GM23338 (cell line): Measurements from ENCODE around the gene NHEJ1. TPM values are rescaled to one million over a fixed set of nuclear protein-coding genes. Genes with fewer than 3 reads are reported as not detected.

ENCODE experiments used
- ATAC-seq: fragments of 200-7000 bp; cut with Tn5 transposase; 3 replicates; pipeline ENCODE4 v1.9.1; 2020
- DNase-seq: peaks from one replicate; pipeline ENCODE4 v3.0.0-alpha.2; 2015; ENCODE audit warnings: low spot score
- H2AFZ ChIP-seq: fragments of 200-600 bp; sonication (generic); 2 replicates; pipeline ENCODE4 v1.8.0; 2016; ENCODE audit warnings: antibody characterized with exemption, mild to moderate bottlenecking, moderate library complexity
- H3F3A ChIP-seq: fragments of 200-600 bp; sonication (generic); replicated peaks from 2 replicates; pipeline ENCODE4 v1.8.0; 2017; ENCODE audit warnings: antibody characterized with exemption, mixed run types, low read depth
- H3K27ac ChIP-seq: fragments of 200-600 bp; sonication (generic); 2 replicates; pipeline ENCODE4 v1.6.1; 2016; ENCODE audit warnings: low read depth
- H3K27me3 ChIP-seq: fragments of 200-600 bp; sonication (generic); 2 replicates; pipeline ENCODE4 v1.8.0; 2016; ENCODE audit warnings: mild to moderate bottlenecking, mixed run types, moderate library complexity; ENCODE audit not compliant: insufficient read depth
- H3K36me3 ChIP-seq: fragments of 200-600 bp; sonication (generic); 2 replicates; pipeline ENCODE4 v1.8.0; 2016; ENCODE audit warnings: mild to moderate bottlenecking; ENCODE audit not compliant: insufficient read depth
- H3K4me1 ChIP-seq: fragments of 200-600 bp; sonication (generic); 2 replicates; pipeline ENCODE4 v1.8.0; 2016; ENCODE audit warnings: mild to moderate bottlenecking, moderate library complexity; ENCODE audit not compliant: insufficient read depth
- H3K4me2 ChIP-seq: fragments of 200-600 bp; sonication (generic); 2 replicates; pipeline ENCODE4 v1.7.1; 2017; ENCODE audit warnings: mixed run types
- H3K4me3 ChIP-seq: fragments of 200-600 bp; sonication (generic); 2 replicates; pipeline ENCODE4 v1.6.1; 2016; ENCODE audit warnings: mixed run types
- H3K79me2 ChIP-seq: fragments of 200-600 bp; sonication (generic); replicated peaks from 2 replicates; pipeline ENCODE4 v1.8.0; 2017; ENCODE audit warnings: mild to moderate bottlenecking; ENCODE audit not compliant: insufficient read depth
- H3K9me2 ChIP-seq: fragments of 200-600 bp; sonication (generic); 2 replicates; pipeline ENCODE4 v1.8.0; 2017; ENCODE audit not compliant: insufficient read depth
- H4K20me1 ChIP-seq: fragments of 200-600 bp; sonication (generic); replicated peaks from 2 replicates; pipeline ENCODE4 v1.8.0; 2017; ENCODE audit warnings: mild to moderate bottlenecking; ENCODE audit not compliant: insufficient read depth
- H3K27ac Mint-ChIP-seq: 2 replicates; pipeline ENCODE4 v1.8.0; 2020; ENCODE audit warnings: inconsistent platforms, mild to moderate bottlenecking, moderate library complexity, mixed read lengths
- H3K27me3 Mint-ChIP-seq: 3 replicates; pipeline ENCODE4 v1.8.0; 2022; ENCODE audit warnings: low read depth, mild to moderate bottlenecking, moderate library complexity, mixed read lengths, inconsistent platforms; ENCODE audit not compliant: insufficient read depth, poor library complexity
- H3K36me3 Mint-ChIP-seq: 3 replicates; pipeline ENCODE4 v1.8.0; 2021; ENCODE audit warnings: low read depth, mild to moderate bottlenecking, inconsistent platforms, moderate library complexity, mixed read lengths
- H3K4me1 Mint-ChIP-seq: 3 replicates; pipeline ENCODE4 v1.8.0; 2020; ENCODE audit warnings: mild to moderate bottlenecking, inconsistent platforms, mixed read lengths
- H3K4me3 Mint-ChIP-seq: 3 replicates; pipeline ENCODE4 v1.8.0; 2021; ENCODE audit warnings: moderate library complexity, mild to moderate bottlenecking, inconsistent platforms, mixed read lengths
- H3K9me3 Mint-ChIP-seq: 3 replicates; pipeline ENCODE4 v1.8.0; 2020; ENCODE audit warnings: moderate library complexity, mild to moderate bottlenecking, inconsistent platforms, mixed read lengths
- CREB1 ChIP-seq: fragments of 250-450 bp; sonication (Bioruptor Pico); IDR thresholded peaks from 2 replicates; pipeline ENCODE4 v1.5.0; 2020; ENCODE audit warnings: low read depth, mild to moderate bottlenecking, moderate library complexity
- CTCF ChIP-seq, 2 experiments: fragments of 200-600 bp in 1 of 2; sonication (generic) in 1 of 2; conservative IDR thresholded peaks; 2 replicates each; pipeline versions ENCODE4 v1.5.1 to v1.6.1; 2016 to 2017; ENCODE audit warnings: antibody characterized with exemption in 2 of 2, low read depth in 2 of 2, mild to moderate bottlenecking in 2 of 2, moderate library complexity in 1 of 2
- ETS1 ChIP-seq: IDR thresholded peaks from 2 replicates; pipeline ENCODE4 v1.6.1; 2016; ENCODE audit warnings: antibody characterized with exemption
- EZH2 ChIP-seq: fragments of 200-600 bp; sonication (generic); IDR thresholded peaks from one replicate; pipeline ENCODE4 v1.8.0; 2017; ENCODE audit warnings: antibody characterized with exemption, mild to moderate bottlenecking, low read depth; ENCODE audit not compliant: unreplicated experiment
- EZH2phosphoT487 ChIP-seq: fragments of 200-600 bp; sonication (generic); IDR thresholded peaks from one replicate; pipeline ENCODE4 v1.8.1; 2018; ENCODE audit warnings: antibody characterized with exemption; ENCODE audit not compliant: unreplicated experiment
- JUNB ChIP-seq: IDR thresholded peaks from one replicate; pipeline ENCODE4 v1.6.1; 2016; ENCODE audit warnings: antibody characterized with exemption; ENCODE audit not compliant: unreplicated experiment
- NANOG ChIP-seq: IDR thresholded peaks from 2 replicates; pipeline ENCODE4 v1.6.1; 2016; ENCODE audit warnings: antibody characterized with exemption, borderline replicate concordance
- POLR2AphosphoS5 ChIP-seq: IDR thresholded peaks from 2 replicates; pipeline ENCODE4 v1.6.1; 2016; ENCODE audit warnings: antibody characterized with exemption, low read depth
- STAT1 ChIP-seq: IDR thresholded peaks from one replicate; pipeline ENCODE4 v1.6.1; 2016; ENCODE audit warnings: antibody characterized with exemption; ENCODE audit not compliant: unreplicated experiment
- ZNF114 ChIP-seq: fragments of 250-450 bp; sonication (Bioruptor Pico); IDR thresholded peaks from 2 replicates; pipeline ENCODE4 v1.5.0; 2020; ENCODE audit warnings: mild to moderate bottlenecking, moderate library complexity
- ZNF331 ChIP-seq: fragments of 250-450 bp; sonication (Bioruptor Pico); IDR thresholded peaks from 2 replicates; pipeline ENCODE4 v1.5.0; 2020; ENCODE audit warnings: low read depth, mild to moderate bottlenecking, moderate library complexity
- ZNF462 ChIP-seq: fragments of 250-450 bp; sonication (Bioruptor Pico); IDR thresholded peaks from 2 replicates; pipeline ENCODE4 v1.5.0; 2020; ENCODE audit warnings: mild to moderate bottlenecking, moderate library complexity
- polyA plus RNA-seq: library from polyadenylated mRNA; unstranded; fragments of >200 nt; fragmentation: Nextera tagmentation; extraction: Ambion mirVana; gene quantifications from 2 replicates; pipeline ENCODE4 v1.2.1, GENCODE V29; 2016
- total RNA-seq: library from RNA; depleted of rRNA; stranded (reverse); fragments of >200 nt; shearing (Covaris generic); gene quantifications from 2 replicates; pipeline ENCODE4 v1.2.3, GENCODE V29; 2014
- TF ChIP-seq, protein P1 (sequence below): IDR thresholded peaks from one replicate; pipeline ENCODE4 v1.6.1; 2018; ENCODE audit warnings: antibody characterized with exemption; ENCODE audit not compliant: unreplicated experiment

The NHEJ1 gene
- total and polyA plus RNA-seq, 2 experiments from 2014 or later, result 19.6 to 30.6 TPM

DNA sequence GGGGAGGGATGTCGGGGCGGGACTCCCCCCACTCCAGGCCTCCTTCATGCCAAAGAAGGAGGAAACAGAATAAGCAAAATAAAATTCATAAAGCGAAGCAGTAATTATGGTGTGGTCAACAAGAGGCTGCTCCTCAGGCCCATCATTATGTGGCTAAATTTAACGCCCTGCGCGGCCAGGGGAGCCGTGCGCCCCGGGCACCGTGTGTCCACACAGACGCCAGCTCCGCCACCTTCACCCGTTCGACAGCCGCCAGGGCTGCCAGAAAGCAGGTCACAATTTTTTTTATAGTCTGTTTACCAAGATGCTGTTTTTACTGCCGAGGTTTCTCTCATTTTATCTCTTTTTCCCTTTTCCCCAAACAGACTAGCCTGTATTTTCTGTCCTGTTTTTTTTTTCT lies 31.0 kb downstream of the NHEJ1 start:
- no peaks in the 10 kb centered on the region for H3K9me2 ChIP-seq
- no peak overlapping the region for H3K4me3 ChIP-seq
- no peak overlapping the region for H3K27ac ChIP-seq
- H3K4me3 Mint-ChIP-seq, result no peak overlapping the region
- H3K4me1 ChIP-seq, result no peaks in the 10 kb centered on the region
- no peak overlapping the region for H3K27ac Mint-ChIP-seq
- no peaks in the 10 kb centered on the region for H3K36me3 ChIP-seq
- H3K4me1 Mint-ChIP-seq, result peaks cover 3% of the 10 kb centered on the region; the same call in 2 of the 3 replicates
- H3K27me3 ChIP-seq, result no peaks in the 10 kb centered on the region
- no peak overlapping the region for H3K4me2 ChIP-seq
- no peak for ATAC-seq
- H3K27me3 Mint-ChIP-seq, result no peaks in the 10 kb centered on the region
- DNase-seq, result no peak
- H3F3A ChIP-seq, result no peaks in the 10 kb centered on the region
- TF ChIP-seq EZH2, result no peak
- TF ChIP-seq ZNF462 (CRISPR knock-in tag), result no peak
- TF ChIP-seq CTCF (conservative IDR thresholded peaks at IDR 0.05; ENCODE audit: low read depth in 2 of 2), result no peak
- no peak for TF ChIP-seq ETS1
- TF ChIP-seq ZNF114 (CRISPR knock-in tag), result no peak
- no peak for TF ChIP-seq ZNF331
- no peak for TF ChIP-seq CREB1
- no peak for TF ChIP-seq POLR2AphosphoS5
- no peak for TF ChIP-seq EZH2phosphoT487
- TF ChIP-seq, protein P1, sequence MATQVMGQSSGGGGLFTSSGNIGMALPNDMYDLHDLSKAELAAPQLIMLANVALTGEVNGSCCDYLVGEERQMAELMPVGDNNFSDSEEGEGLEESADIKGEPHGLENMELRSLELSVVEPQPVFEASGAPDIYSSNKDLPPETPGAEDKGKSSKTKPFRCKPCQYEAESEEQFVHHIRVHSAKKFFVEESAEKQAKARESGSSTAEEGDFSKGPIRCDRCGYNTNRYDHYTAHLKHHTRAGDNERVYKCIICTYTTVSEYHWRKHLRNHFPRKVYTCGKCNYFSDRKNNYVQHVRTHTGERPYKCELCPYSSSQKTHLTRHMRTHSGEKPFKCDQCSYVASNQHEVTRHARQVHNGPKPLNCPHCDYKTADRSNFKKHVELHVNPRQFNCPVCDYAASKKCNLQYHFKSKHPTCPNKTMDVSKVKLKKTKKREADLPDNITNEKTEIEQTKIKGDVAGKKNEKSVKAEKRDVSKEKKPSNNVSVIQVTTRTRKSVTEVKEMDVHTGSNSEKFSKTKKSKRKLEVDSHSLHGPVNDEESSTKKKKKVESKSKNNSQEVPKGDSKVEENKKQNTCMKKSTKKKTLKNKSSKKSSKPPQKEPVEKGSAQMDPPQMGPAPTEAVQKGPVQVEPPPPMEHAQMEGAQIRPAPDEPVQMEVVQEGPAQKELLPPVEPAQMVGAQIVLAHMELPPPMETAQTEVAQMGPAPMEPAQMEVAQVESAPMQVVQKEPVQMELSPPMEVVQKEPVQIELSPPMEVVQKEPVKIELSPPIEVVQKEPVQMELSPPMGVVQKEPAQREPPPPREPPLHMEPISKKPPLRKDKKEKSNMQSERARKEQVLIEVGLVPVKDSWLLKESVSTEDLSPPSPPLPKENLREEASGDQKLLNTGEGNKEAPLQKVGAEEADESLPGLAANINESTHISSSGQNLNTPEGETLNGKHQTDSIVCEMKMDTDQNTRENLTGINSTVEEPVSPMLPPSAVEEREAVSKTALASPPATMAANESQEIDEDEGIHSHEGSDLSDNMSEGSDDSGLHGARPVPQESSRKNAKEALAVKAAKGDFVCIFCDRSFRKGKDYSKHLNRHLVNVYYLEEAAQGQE, result no peak
- TF ChIP-seq JUNB, result no peak
- no peak for TF ChIP-seq NANOG
- no peak for TF ChIP-seq STAT1
- H2AFZ ChIP-seq, result no peak overlapping the region
- no peaks in the 10 kb centered on the region for H3K79me2 ChIP-seq
- peaks cover 6% of the 10 kb centered on the region; the same call in 1 of the 2 replicates for H4K20me1 ChIP-seq
- no peaks in the 10 kb centered on the region for H3K9me3 Mint-ChIP-seq
- no peaks in the 10 kb centered on the region for H3K36me3 Mint-ChIP-seq
